ENCODE data around the gene DCUN1D1.

The DCUN1D1 gene

GRCh38 chr3:182965861-182966366 lies 14.4 kb downstream of the DCUN1D1 start:
- in situ Hi-C loops (cut with MboI; ENCODE audit: low sequenced_read_pairs): no loop called here
- Histone ChIP-seq H3K9me3 (no peaks in the 10 kb centered on the region), H3K36me3 (replicated peaks) (peaks cover 3% of the 10 kb centered on the region; the same call in 1 of the 2 replicates), H3K27me3 (ENCODE audit: low read depth) (no peaks in the 10 kb centered on the region), H3K4me3 (no peak overlapping the region), H3K4me1 (peaks cover 8% of the 10 kb centered on the region)
- DNase-seq (ENCODE audit: low spot score in 2 of 2): no peak

GRCh38 chr3:182964179-182964578 lies 16.2 kb downstream of the DCUN1D1 start:
- in situ Hi-C loops (cut with MboI; ENCODE audit: low sequenced_read_pairs): no loop called here
- Histone ChIP-seq H3K27me3 (ENCODE audit: low read depth) (no peaks in the 10 kb centered on the region), H3K36me3 (replicated peaks) (peaks cover 3% of the 10 kb centered on the region; the same call in 1 of the 2 replicates), H3K9me3 (no peaks in the 10 kb centered on the region), H3K4me3 (no peak overlapping the region), H3K4me1 (peaks cover 15% of the 10 kb centered on the region)
- DNase-seq (ENCODE audit: low spot score in 2 of 2): no peak

GRCh38 chr3:182962166-182962565 lies 18.2 kb downstream of the DCUN1D1 start:
- Histone ChIP-seq H3K4me1 (peaks cover 15% of the 10 kb centered on the region), H3K9me3 (no peaks in the 10 kb centered on the region), H3K36me3 (replicated peaks) (peaks cover 7% of the 10 kb centered on the region), H3K27me3 (ENCODE audit: low read depth) (no peaks in the 10 kb centered on the region), H3K4me3 (no peak overlapping the region)
- DNase-seq (ENCODE audit: low spot score in 2 of 2): no peak
- in situ Hi-C loops (cut with MboI; ENCODE audit: low sequenced_read_pairs): no loop called here

- DNase-seq (ENCODE audit: low spot score in 2 of 2): peak; percentile 31 to 50
- Histone ChIP-seq H3K36me3 (replicated peaks) (peaks cover 11% of the 10 kb centered on the region), H3K27me3 (ENCODE audit: low read depth) (no peaks in the 10 kb centered on the region), H3K4me3 (no peak overlapping the region), H3K9me3 (no peaks in the 10 kb centered on the region), H3K4me1 (peaks cover 7% of the 10 kb centered on the region)
- in situ Hi-C loops (cut with MboI; ENCODE audit: low sequenced_read_pairs): no loop called here
Measured at GRCh38 chr3:182959474-182960350, 20.6 kb downstream of the DCUN1D1 start.

- H3K27me3 ChIP-seq (ENCODE audit: low read depth): no peaks in the 10 kb centered on the region
- H3K4me3 ChIP-seq: no peak overlapping the region
- in situ Hi-C loops (cut with MboI; ENCODE audit: low sequenced_read_pairs): no loop called here
- H3K36me3 ChIP-seq (replicated peaks): peaks cover 14% of the 10 kb centered on the region
- H3K9me3 ChIP-seq: no peaks in the 10 kb centered on the region
- no peak for DNase-seq (ENCODE audit: low spot score in 2 of 2)
- peaks cover 7% of the 10 kb centered on the region for H3K4me1 ChIP-seq
Measured at GRCh38 chr3:182957676-182958266, 22.6 kb downstream of the DCUN1D1 start.

- Histone ChIP-seq H3K4me1 (peaks cover 7% of the 10 kb centered on the region), H3K36me3 (replicated peaks) (peaks cover 14% of the 10 kb centered on the region)
Measured at GRCh38 chr3:182957226-182957625, 23.1 kb downstream of the DCUN1D1 start.

GRCh38 chr3:182954553-182955235 lies 25.6 kb downstream of the DCUN1D1 start:
- H3K4me3 ChIP-seq: no peak overlapping the region
- in situ Hi-C loops (cut with MboI; ENCODE audit: low sequenced_read_pairs): no loop called here
- peaks cover 11% of the 10 kb centered on the region for H3K36me3 ChIP-seq (replicated peaks)
- H3K27me3 ChIP-seq (ENCODE audit: low read depth): no peaks in the 10 kb centered on the region
- H3K4me1 ChIP-seq: peaks cover 3% of the 10 kb centered on the region
- no peaks in the 10 kb centered on the region for H3K9me3 ChIP-seq
- no peak for DNase-seq (ENCODE audit: low spot score in 2 of 2)

More at GRCh38 chr3:182957226-182957625, 23.1 kb downstream of the DCUN1D1 start:
- DNase-seq (ENCODE audit: low spot score in 2 of 2): no peak
- in situ Hi-C loops (cut with MboI; ENCODE audit: low sequenced_read_pairs): no loop called here
- Histone ChIP-seq H3K9me3 (no peaks in the 10 kb centered on the region), H3K4me3 (no peak overlapping the region), H3K27me3 (ENCODE audit: low read depth) (no peaks in the 10 kb centered on the region)

GRCh38 chr3:182949688-182950087 lies 30.6 kb downstream of the DCUN1D1 start:
- H3K36me3 ChIP-seq (replicated peaks): peaks cover 8% of the 10 kb centered on the region; the same call in 1 of the 2 replicates
- H3K27me3 ChIP-seq (ENCODE audit: low read depth): no peaks in the 10 kb centered on the region
- in situ Hi-C loops (cut with MboI; ENCODE audit: low sequenced_read_pairs): no loop called here

GRCh38 chr3:182948305-182948704 lies 32.0 kb downstream of the DCUN1D1 start:
- Histone ChIP-seq H3K27me3 (ENCODE audit: low read depth) (no peaks in the 10 kb centered on the region), H3K4me1 (peaks cover 20% of the 10 kb centered on the region), H3K4me3 (no peak overlapping the region), H3K9me3 (no peaks in the 10 kb centered on the region), H3K36me3 (replicated peaks) (peaks cover 5% of the 10 kb centered on the region; the same call in 1 of the 2 replicates)
- in situ Hi-C loops (cut with MboI; ENCODE audit: low sequenced_read_pairs): no loop called here
- DNase-seq (ENCODE audit: low spot score in 2 of 2): no peak

More at GRCh38 chr3:182949688-182950087, 30.6 kb downstream of the DCUN1D1 start:
- H3K4me1 ChIP-seq: peaks cover 12% of the 10 kb centered on the region
- no peak for DNase-seq (ENCODE audit: low spot score in 2 of 2)
- no peak overlapping the region for H3K4me3 ChIP-seq
- H3K9me3 ChIP-seq: no peaks in the 10 kb centered on the region

GRCh38 chr3:182947888-182948287 lies 32.5 kb downstream of the DCUN1D1 start:
- DNase-seq (ENCODE audit: low spot score in 2 of 2): no peak
- Histone ChIP-seq H3K4me3 (no peak overlapping the region), H3K9me3 (no peaks in the 10 kb centered on the region), H3K27me3 (ENCODE audit: low read depth) (no peaks in the 10 kb centered on the region), H3K36me3 (replicated peaks) (peaks cover 5% of the 10 kb centered on the region; the same call in 1 of the 2 replicates), H3K4me1 (peaks cover 20% of the 10 kb centered on the region)
- in situ Hi-C loops (cut with MboI; ENCODE audit: low sequenced_read_pairs): no loop called here

GRCh38 chr3:182941719-182942118 lies 38.6 kb downstream of the DCUN1D1 start:
- Histone ChIP-seq H3K36me3 (replicated peaks) (0 out of 2 replicates have a peak, but pooled peaks cover 3% of the 10 kb centered on the region), H3K27me3 (ENCODE audit: low read depth) (no peaks in the 10 kb centered on the region), H3K9me3 (no peaks in the 10 kb centered on the region), H3K4me1 (peaks cover 33% of the 10 kb centered on the region), H3K4me3 (no peak overlapping the region)
- DNase-seq (ENCODE audit: low spot score in 2 of 2): no peak
- in situ Hi-C loops (cut with MboI; ENCODE audit: low sequenced_read_pairs): no loop called here

GRCh38 chr3:182940266-182940808 lies 40.0 kb downstream of the DCUN1D1 start:
- Histone ChIP-seq H3K9me3 (no peaks in the 10 kb centered on the region), H3K4me3 (no peak overlapping the region), H3K36me3 (replicated peaks) (no peaks in the 10 kb centered on the region), H3K27me3 (ENCODE audit: low read depth) (no peaks in the 10 kb centered on the region), H3K4me1 (peaks cover 26% of the 10 kb centered on the region)
- in situ Hi-C loops (cut with MboI; ENCODE audit: low sequenced_read_pairs): no loop called here
- DNase-seq (ENCODE audit: low spot score in 2 of 2): no peak

GRCh38 chr3:182937293-182938051 lies 42.9 kb downstream of the DCUN1D1 start:
- peaks cover 13% of the 10 kb centered on the region for H3K4me1 ChIP-seq
- DNase-seq (ENCODE audit: low spot score in 2 of 2): no peak

More at GRCh38 chr3:182937293-182938051, 42.9 kb downstream of the DCUN1D1 start:
- H3K36me3 ChIP-seq (replicated peaks): no peaks in the 10 kb centered on the region
- no peaks in the 10 kb centered on the region for H3K27me3 ChIP-seq (ENCODE audit: low read depth)
- no peak overlapping the region for H3K4me3 ChIP-seq
- in situ Hi-C loops (cut with MboI; ENCODE audit: low sequenced_read_pairs): no loop called here
- no peaks in the 10 kb centered on the region for H3K9me3 ChIP-seq
